WTC11 (cell line): ENCODE results near the gene CLCF1. TPM values are rescaled to one million over a fixed set of nuclear protein-coding genes. Genes with fewer than 3 reads are reported as not detected.

Experiments used
- ATAC-seq: fragments of 200-7000 bp; cut with Tn5 transposase; 2 replicates; pipeline ENCODE4 v1.10.0; 2021; ENCODE audit warnings: mild to moderate bottlenecking, moderate library complexity
- CTCF ChIA-PET: fragments of 300-600 bp; sonication (Branson Sonifier 250); formaldehyde crosslinking; loops from one replicate; lab custom pipeline; 2021; ENCODE audit warnings: antibody characterized with exemption; lab: Charles Lee
- POLR2A ChIA-PET: fragments of 350-600 bp; sonication (Branson Sonifier 250); formaldehyde crosslinking; loops from one replicate; lab custom pipeline; 2021; ENCODE audit warnings: antibody characterized with exemption; lab: Charles Lee
- DNase-seq: peaks from one replicate; pipeline ENCODE4 v3.0.0; 2021; ENCODE audit warnings: low spot score
- H3K27ac Mint-ChIP-seq: 2 replicates; pipeline ENCODE4 v1.8.0; 2021; ENCODE audit warnings: mixed read lengths
- H3K27me3 Mint-ChIP-seq: 2 replicates; pipeline ENCODE4 v1.8.0; 2021; ENCODE audit warnings: low read depth, mild to moderate bottlenecking, moderate library complexity, mixed read lengths
- H3K36me3 Mint-ChIP-seq: 2 replicates; pipeline ENCODE4 v1.8.0; 2021; ENCODE audit warnings: mixed read lengths
- H3K4me1 Mint-ChIP-seq: 2 replicates; pipeline ENCODE4 v1.8.0; 2022; ENCODE audit warnings: mixed read lengths
- H3K4me3 Mint-ChIP-seq: 2 replicates; pipeline ENCODE4 v1.8.0; 2021; ENCODE audit warnings: mild to moderate bottlenecking, moderate library complexity, mixed read lengths
- H3K9me3 Mint-ChIP-seq: 2 replicates; pipeline ENCODE4 v1.8.0; 2021; ENCODE audit warnings: mixed read lengths
- ATF2 ChIP-seq: sonication (generic); formaldehyde crosslinking; IDR thresholded peaks from 2 replicates; pipeline ENCODE4 v1.8.1; 2022; ENCODE audit warnings: low read depth, missing genetic modification reagents, borderline replicate concordance
- ATF6 ChIP-seq: sonication (generic); formaldehyde crosslinking; IDR thresholded peaks from 2 replicates; pipeline ENCODE4 v1.8.1; 2023; ENCODE audit warnings: mild to moderate bottlenecking, missing genetic modification reagents
- CBFB ChIP-seq: sonication (generic); formaldehyde crosslinking; IDR thresholded peaks from 2 replicates; pipeline ENCODE4 v1.8.1; 2022; ENCODE audit warnings: mild to moderate bottlenecking, low read depth, missing genetic modification reagents
- CREB1 ChIP-seq: sonication (generic); formaldehyde crosslinking; IDR thresholded peaks from 2 replicates; pipeline ENCODE4 v1.8.0; 2023; ENCODE audit warnings: mild to moderate bottlenecking, missing genetic modification reagents
- CREM ChIP-seq: sonication (generic); formaldehyde crosslinking; IDR thresholded peaks from 2 replicates; pipeline ENCODE4 v1.8.1; 2022; ENCODE audit warnings: mild to moderate bottlenecking, missing genetic modification reagents, moderate library complexity
- EMX1 ChIP-seq: fragments of 250-450 bp; sonication (Bioruptor Pico); IDR thresholded peaks from 2 replicates; pipeline ENCODE4 v1.8.0; 2021; ENCODE audit warnings: mild to moderate bottlenecking
- ERG ChIP-seq: fragments of 250-450 bp; sonication (Bioruptor Pico); IDR thresholded peaks from 2 replicates; pipeline ENCODE4 v1.8.0; 2021; ENCODE audit warnings: mild to moderate bottlenecking
- FOXP4 ChIP-seq: sonication (generic); formaldehyde crosslinking; IDR thresholded peaks from 2 replicates; pipeline ENCODE4 v1.8.0; 2022; ENCODE audit warnings: mild to moderate bottlenecking, missing genetic modification reagents
- MAX ChIP-seq: sonication (generic); formaldehyde crosslinking; IDR thresholded peaks from 2 replicates; pipeline ENCODE4 v1.8.0; 2022; ENCODE audit warnings: mild to moderate bottlenecking, missing genetic modification reagents
- MXD4 ChIP-seq: fragments of 250-450 bp; sonication (Bioruptor Pico); IDR thresholded peaks from 2 replicates; pipeline ENCODE4 v1.8.0; 2021; ENCODE audit warnings: mild to moderate bottlenecking, moderate library complexity, borderline replicate concordance
- NFE2L1 ChIP-seq: sonication (generic); formaldehyde crosslinking; IDR thresholded peaks from 2 replicates; pipeline ENCODE4 v1.8.1; 2023; ENCODE audit warnings: missing genetic modification reagents
- PRRX2 ChIP-seq: fragments of 250-450 bp; sonication (Bioruptor Pico); IDR thresholded peaks from 2 replicates; pipeline ENCODE4 v1.8.0; 2021; ENCODE audit warnings: mild to moderate bottlenecking
- RELA ChIP-seq: sonication (generic); formaldehyde crosslinking; IDR thresholded peaks from 2 replicates; pipeline ENCODE4 v1.8.1; 2022; ENCODE audit warnings: missing genetic modification reagents, mild to moderate bottlenecking, borderline replicate concordance
- TCF7 ChIP-seq: sonication (generic); formaldehyde crosslinking; IDR thresholded peaks from 2 replicates; pipeline ENCODE4 v1.8.0; 2022; ENCODE audit warnings: mild to moderate bottlenecking, low read depth, missing genetic modification reagents, moderate library complexity
- TEAD4 ChIP-seq: sonication (generic); formaldehyde crosslinking; IDR thresholded peaks from 2 replicates; pipeline ENCODE4 v1.8.0; 2022; ENCODE audit warnings: mild to moderate bottlenecking, missing genetic modification reagents
- TP53 ChIP-seq: sonication (generic); formaldehyde crosslinking; IDR thresholded peaks from 2 replicates; pipeline ENCODE4 v1.8.1; 2023; ENCODE audit warnings: mild to moderate bottlenecking, missing genetic modification reagents
- USF1 ChIP-seq: sonication (generic); formaldehyde crosslinking; IDR thresholded peaks from 2 replicates; pipeline ENCODE4 v1.8.0; 2022; ENCODE audit warnings: mild to moderate bottlenecking, missing genetic modification reagents
- ZNF121 ChIP-seq: sonication (generic); formaldehyde crosslinking; IDR thresholded peaks from 2 replicates; pipeline ENCODE4 v1.8.0; 2023; ENCODE audit warnings: missing genetic modification reagents
- ZNF232 ChIP-seq: sonication (generic); formaldehyde crosslinking; IDR thresholded peaks from 2 replicates; pipeline ENCODE4 v1.8.0; 2022; ENCODE audit warnings: mild to moderate bottlenecking, missing genetic modification reagents
- ZNF263 ChIP-seq: sonication (generic); formaldehyde crosslinking; IDR thresholded peaks from 2 replicates; pipeline ENCODE4 v1.8.1; 2022; ENCODE audit warnings: low read depth, mild to moderate bottlenecking, moderate library complexity, missing genetic modification reagents
- ZNF317 ChIP-seq: sonication (generic); formaldehyde crosslinking; IDR thresholded peaks from 2 replicates; pipeline ENCODE4 v1.8.1; 2023; ENCODE audit warnings: low read depth, mild to moderate bottlenecking, moderate library complexity, missing genetic modification reagents, borderline replicate concordance
- ZNF416 ChIP-seq: fragments of 250-450 bp; sonication (Bioruptor Pico); IDR thresholded peaks from 2 replicates; pipeline ENCODE4 v1.9.0; 2021; ENCODE audit warnings: mild to moderate bottlenecking, inconsistent platforms
- total RNA-seq: library from RNA; stranded (reverse); gene quantifications from 3 replicates; pipeline ENCODE4 v1.2.3, GENCODE V29; 2021

CLCF1 gene
- total RNA-seq, 1 experiment from 2014 or later = 0.92 TPM

GRCh38 chr11:67406420-67406968, 33.1 kb upstream of the CLCF1 start:
- POLR2A ChIA-PET = interaction anchor here (1.3 to 1.5 kb wide), 2 partner anchors 10 to 14 kb away, joined by 3 to 7 read pairs; no protein-coding TSS in a partner anchor
- CTCF ChIA-PET = interaction anchor here (0.9 to 1.4 kb wide), 4 partner anchors 12 to 64 kb away, joined by 3 to 7 read pairs (median 3); no protein-coding TSS in a partner anchor
- TF ChIP-seq TEAD4 (CRISPR knock-in tag) (no peak), RELA (CRISPR knock-in tag) (0 out of 2 replicates have a peak, but pooled peaks have one; percentile 29)
- H3K36me3 Mint-ChIP-seq = no peaks in the 10 kb centered on the region
- no peak for DNase-seq
- H3K27me3 Mint-ChIP-seq = peaks cover 8% of the 10 kb centered on the region; the same call in 1 of the 2 replicates
- no peaks in the 10 kb centered on the region for H3K9me3 Mint-ChIP-seq
- ATAC-seq = no peak
- peaks cover 20% of the 10 kb centered on the region for H3K4me1 Mint-ChIP-seq
- H3K27ac Mint-ChIP-seq = no peak overlapping the region
- H3K4me3 Mint-ChIP-seq = no peak overlapping the region

GRCh38 chr11:67405688-67406339, 32.4 kb upstream of the CLCF1 start:
- peaks cover 20% of the 10 kb centered on the region for H3K4me1 Mint-ChIP-seq
- DNase-seq (no peak), ATAC-seq (no peak)
- peaks cover 8% of the 10 kb centered on the region; the same call in 1 of the 2 replicates for H3K27me3 Mint-ChIP-seq
- TF ChIP-seq EMX1 (CRISPR knock-in tag) (no peak), ATF6 (no peak), CBFB (CRISPR knock-in tag) (no peak), ZNF121 (CRISPR knock-in tag) (no peak), NFE2L1 (CRISPR knock-in tag) (no peak), ZNF317 (no peak), ZNF232 (CRISPR knock-in tag) (no peak), ATF2 (CRISPR knock-in tag) (no peak), TCF7 (CRISPR knock-in tag) (no peak), ZNF263 (CRISPR knock-in tag) (no peak)
- no peaks in the 10 kb centered on the region for H3K36me3 Mint-ChIP-seq
- no peaks in the 10 kb centered on the region for H3K9me3 Mint-ChIP-seq
- no peak overlapping the region for H3K27ac Mint-ChIP-seq
- POLR2A ChIA-PET = no interaction called here
- no peak overlapping the region for H3K4me3 Mint-ChIP-seq
- CTCF ChIA-PET = no interaction called here

GRCh38 chr11:67405196-67405567, 31.8 kb upstream of the CLCF1 start:
- ChIA-PET POLR2A (no interaction called here), CTCF (no interaction called here)
- ATAC-seq (no peak), DNase-seq (no peak)
- peaks cover 21% of the 10 kb centered on the region for H3K4me1 Mint-ChIP-seq
- H3K27ac Mint-ChIP-seq = no peak overlapping the region
- H3K27me3 Mint-ChIP-seq = peaks cover 8% of the 10 kb centered on the region; the same call in 1 of the 2 replicates
- H3K9me3 Mint-ChIP-seq = no peaks in the 10 kb centered on the region
- no peaks in the 10 kb centered on the region for H3K36me3 Mint-ChIP-seq
- no peak overlapping the region for H3K4me3 Mint-ChIP-seq
- TF ChIP-seq MAX (CRISPR knock-in tag) = no peak
- no peak for TF ChIP-seq ATF6
- no peak for TF ChIP-seq TP53 (CRISPR knock-in tag)
- no peak for TF ChIP-seq USF1
- TF ChIP-seq ERG = no peak
- no peak for TF ChIP-seq FOXP4 (CRISPR knock-in tag)
- no peak for TF ChIP-seq PRRX2 (CRISPR knock-in tag)
- no peak for TF ChIP-seq ZNF263 (CRISPR knock-in tag)
- TF ChIP-seq ZNF416 (CRISPR knock-in tag) = no peak
- no peak for TF ChIP-seq CREM (CRISPR knock-in tag)
- TF ChIP-seq MXD4 = no peak
- no peak for TF ChIP-seq CREB1
